Activated CD4-positive, alpha-beta T cell treated with anti-CD3 and anti-CD28 coated beads for 48 hours (primary cell): ENCODE results near the gene IFNA7.
"Not testable (repeated sequence)": the region's sequence is repeated elsewhere in the genome, so short reads cannot be mapped to it uniquely, and the experiment has no call there.

Experiments used
- DNase-seq: peaks from one replicate; pipeline ENCODE4 v3.0.0-alpha.2; 2020

IFNA7 gene

GRCh38 chr9:21174671-21175070, 27.3 kb downstream of the IFNA7 start:
- no peak for DNase-seq

GRCh38 chr9:21172156-21172555, 29.8 kb downstream of the IFNA7 start:
- DNase-seq, result no peak

GRCh38 chr9:21171351-21171750, 30.7 kb downstream of the IFNA7 start:
- no peak for DNase-seq

GRCh38 chr9:21166560-21166959, 35.4 kb downstream of the IFNA7 start, which contains the start of gene IFNA21:
Gene IFNA21, minus strand, starts transcription at chr9:21166660. Its CDS starts 48 bp downstream, at chr9:21166612.
- not testable (repeated sequence) for DNase-seq

GRCh38 chr9:21165516-21165915, 36.5 kb downstream of the IFNA7 start:
- DNase-seq, result no peak

GRCh38 chr9:21160178-21160577, 41.8 kb downstream of the IFNA7 start:
- DNase-seq, result no peak

- DNase-seq, result no peak
Measured at GRCh38 chr9:21155501-21155900, 46.5 kb downstream of the IFNA7 start.

- no peak for DNase-seq
Measured at GRCh38 chr9:21154018-21154608, 47.9 kb downstream of the IFNA7 start.

GRCh38 chr9:21153336-21154017, 48.5 kb downstream of the IFNA7 start:
- no peak for DNase-seq
